ENCODE measurements around the gene OPN3.

DNA sequence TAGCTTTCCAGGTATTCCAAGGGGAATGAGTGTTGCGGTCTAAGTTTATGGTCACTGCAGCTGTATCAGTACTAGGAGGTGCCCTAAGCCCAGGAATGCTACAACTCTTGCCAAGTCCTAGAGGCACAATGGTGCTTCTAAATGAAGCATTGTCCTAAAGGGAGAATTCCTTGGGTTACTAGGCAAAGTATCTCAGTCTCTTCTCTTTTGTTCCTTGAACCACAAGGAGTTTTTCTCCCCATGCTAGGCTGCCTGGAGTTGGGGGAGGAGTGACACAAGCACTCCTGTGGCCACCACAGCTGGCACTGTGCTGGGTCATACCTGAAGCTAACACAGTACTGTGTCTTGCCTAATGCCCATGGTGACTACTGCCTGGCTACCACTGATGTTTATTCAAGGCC lies 57.2 kb downstream of the OPN3 start:
- TF ChIP-seq, protein P1, sequence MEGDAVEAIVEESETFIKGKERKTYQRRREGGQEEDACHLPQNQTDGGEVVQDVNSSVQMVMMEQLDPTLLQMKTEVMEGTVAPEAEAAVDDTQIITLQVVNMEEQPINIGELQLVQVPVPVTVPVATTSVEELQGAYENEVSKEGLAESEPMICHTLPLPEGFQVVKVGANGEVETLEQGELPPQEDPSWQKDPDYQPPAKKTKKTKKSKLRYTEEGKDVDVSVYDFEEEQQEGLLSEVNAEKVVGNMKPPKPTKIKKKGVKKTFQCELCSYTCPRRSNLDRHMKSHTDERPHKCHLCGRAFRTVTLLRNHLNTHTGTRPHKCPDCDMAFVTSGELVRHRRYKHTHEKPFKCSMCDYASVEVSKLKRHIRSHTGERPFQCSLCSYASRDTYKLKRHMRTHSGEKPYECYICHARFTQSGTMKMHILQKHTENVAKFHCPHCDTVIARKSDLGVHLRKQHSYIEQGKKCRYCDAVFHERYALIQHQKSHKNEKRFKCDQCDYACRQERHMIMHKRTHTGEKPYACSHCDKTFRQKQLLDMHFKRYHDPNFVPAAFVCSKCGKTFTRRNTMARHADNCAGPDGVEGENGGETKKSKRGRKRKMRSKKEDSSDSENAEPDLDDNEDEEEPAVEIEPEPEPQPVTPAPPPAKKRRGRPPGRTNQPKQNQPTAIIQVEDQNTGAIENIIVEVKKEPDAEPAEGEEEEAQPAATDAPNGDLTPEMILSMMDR (IDR thresholded peaks at IDR 0.05; ENCODE audit: poor library complexity, severe bottlenecking): no peak
- TF ChIP-seq EZH2 (IDR thresholded peaks at IDR 0.05; ENCODE audit: borderline replicate concordance, insufficient read depth, low read length, poor library complexity, severe bottlenecking) (no peak), RAD21 (conservative IDR thresholded peaks at IDR 0.05) (no peak), EP300 (conservative IDR thresholded peaks at IDR 0.05; ENCODE audit: poor library complexity, severe bottlenecking) (no peak)

Data from neural cell (in vitro differentiated cells).